HG02973 (cell line): ENCODE results near the gene NRXN3.

Source experiments
- ATAC-seq: cut with Tn5 transposase; IDR thresholded peaks from one replicate; pipeline ENCODE4 v1.9.1; 2021; ENCODE audit warnings: moderate library complexity; ENCODE audit not compliant: unreplicated experiment

NRXN3 gene

GRCh38 chr14:79421811-79422210 lies 1251.6 kb downstream of the NRXN3 start:
- no peak for ATAC-seq

DNA sequence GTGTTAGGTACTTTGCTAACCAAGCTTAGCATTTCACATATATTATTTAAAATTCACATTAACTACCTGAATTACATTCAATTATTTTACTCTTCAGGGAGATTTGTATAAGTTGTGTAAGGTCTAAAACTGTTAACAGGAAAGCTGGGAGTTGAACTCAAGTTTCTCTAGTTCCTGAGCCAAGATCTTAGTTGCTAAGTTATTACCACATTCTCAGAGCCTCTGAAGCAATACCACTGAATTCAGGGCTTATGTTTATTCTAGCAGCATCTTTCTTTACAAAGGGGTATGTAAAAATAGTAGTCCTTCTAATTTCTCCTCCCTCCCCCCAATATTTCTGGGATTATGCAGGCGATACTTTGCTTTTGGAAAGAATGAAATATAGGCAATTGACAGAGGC lies 1254.3 kb downstream of the NRXN3 start:
- no peak for ATAC-seq

GRCh38 chr14:79426103-79426755 lies 1256.1 kb downstream of the NRXN3 start:
- ATAC-seq: no peak

DNA sequence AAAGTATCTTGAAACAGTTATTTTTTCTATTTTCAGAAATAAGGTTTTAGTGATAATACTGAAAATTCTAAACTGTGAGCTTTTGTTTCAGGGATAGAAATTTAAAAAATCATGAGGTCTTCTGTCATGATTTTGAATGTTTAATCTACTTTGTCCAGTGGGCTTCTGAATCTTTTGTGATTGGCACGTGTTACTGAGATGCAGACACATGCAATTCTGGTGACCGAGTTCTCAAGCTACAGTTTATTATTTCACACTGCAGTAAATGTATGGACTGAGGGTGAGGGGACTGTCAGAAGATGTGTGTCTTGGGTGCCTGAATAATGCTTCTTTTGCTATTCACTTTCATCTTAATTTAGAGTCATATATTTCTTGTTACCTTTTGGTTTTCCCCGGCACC lies 1262.5 kb downstream of the NRXN3 start:
- no peak for ATAC-seq

GRCh38 chr14:79436335-79436734 lies 1266.2 kb downstream of the NRXN3 start:
- no peak for ATAC-seq

DNA sequence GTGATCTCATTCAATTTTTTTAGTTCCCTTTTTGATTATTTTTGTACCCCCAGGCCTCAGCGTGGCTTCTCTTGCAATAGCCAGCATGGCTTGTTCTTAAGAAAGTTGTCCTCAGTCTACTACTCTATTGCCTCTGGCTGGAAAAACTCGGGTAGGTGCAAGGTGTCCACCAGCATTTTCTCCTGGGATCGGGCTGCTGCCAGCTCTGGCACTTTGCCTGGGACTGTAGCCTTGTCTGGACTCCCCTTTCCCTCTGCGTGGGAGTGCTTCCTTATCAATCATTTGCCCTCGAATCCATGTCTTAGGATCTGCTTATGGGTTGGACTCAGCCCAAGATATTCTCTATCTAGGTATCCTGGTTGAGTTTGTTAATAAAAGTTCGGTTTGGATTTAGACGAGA lies 1267.8 kb downstream of the NRXN3 start:
- no peak for ATAC-seq

DNA sequence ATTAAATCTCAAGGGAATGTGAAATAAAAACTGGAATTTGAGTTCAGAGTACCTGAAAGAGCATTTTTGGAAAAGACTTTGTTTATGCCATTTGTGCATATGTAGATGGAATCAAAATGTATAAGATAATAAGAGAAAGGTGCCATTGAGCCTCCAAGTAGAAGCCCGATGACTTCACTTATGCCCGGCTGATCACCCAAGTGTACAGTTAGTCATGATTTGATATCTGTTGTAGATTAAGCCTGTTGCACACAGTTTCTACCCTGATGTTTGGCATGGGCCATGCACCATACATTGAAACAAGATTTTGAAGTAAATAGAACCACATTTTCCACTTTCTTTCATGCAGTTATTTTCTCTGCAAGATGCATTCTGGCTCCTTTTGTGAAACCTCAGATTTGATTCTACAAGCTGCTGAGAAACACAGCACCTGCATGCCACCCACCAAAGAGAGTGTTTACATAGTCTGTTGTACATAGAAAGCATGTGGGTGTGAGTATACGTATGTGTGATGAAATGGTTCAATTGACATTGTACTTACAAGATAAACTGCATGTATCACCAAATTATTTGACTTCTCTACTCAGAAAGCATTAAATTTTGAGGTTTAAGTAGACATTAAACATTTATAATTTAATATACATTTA lies 1268.6 kb downstream of the NRXN3 start:
- ATAC-seq: no peak

DNA sequence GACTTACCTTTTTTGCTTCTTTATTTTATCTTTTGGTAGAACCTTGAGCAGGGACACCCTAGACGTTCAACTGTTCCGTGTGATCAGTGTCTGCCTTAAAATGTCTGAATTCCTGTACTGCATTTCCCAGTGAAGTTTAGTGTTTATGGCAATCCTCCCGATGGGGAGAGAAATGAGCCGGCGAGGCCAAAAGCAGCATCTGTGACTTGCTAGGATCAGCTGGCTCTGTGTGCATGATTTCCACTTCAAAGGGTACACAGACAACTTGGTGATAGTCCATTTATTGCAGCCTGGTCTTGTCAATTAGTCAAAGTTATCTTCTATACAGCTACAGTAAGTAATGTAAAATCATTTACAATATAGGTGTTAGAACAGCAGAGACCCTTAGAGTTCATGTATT lies 1272.6 kb downstream of the NRXN3 start:
- ATAC-seq: no peak

GRCh38 chr14:79443602-79444001 lies 1273.4 kb downstream of the NRXN3 start:
- ATAC-seq: no peak

- ATAC-seq: no peak
Observed at GRCh38 chr14:79448960-79449359, 1278.8 kb downstream of the NRXN3 start.

DNA sequence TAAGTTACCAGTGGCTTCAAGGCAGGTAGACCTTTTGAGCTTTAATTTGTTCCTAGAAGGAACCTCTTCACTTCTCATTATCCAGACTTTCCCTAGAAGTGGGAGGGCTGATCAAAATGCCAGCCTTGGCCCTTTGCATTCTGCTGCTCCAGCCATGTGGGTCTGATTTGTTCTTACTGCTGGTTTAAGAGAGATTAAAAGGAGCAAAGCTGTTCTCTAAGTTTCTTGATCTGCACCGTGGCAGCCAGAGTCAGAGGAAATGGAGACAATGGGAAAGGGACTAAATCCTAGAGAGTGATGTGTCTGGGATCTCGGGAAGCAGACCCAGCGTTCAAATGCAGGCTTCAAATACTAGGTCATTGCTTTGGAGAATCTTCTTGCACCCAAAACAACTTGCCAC lies 1281.4 kb downstream of the NRXN3 start:
- no peak for ATAC-seq

- no peak for ATAC-seq
Observed at GRCh38 chr14:79453276-79453675, 1283.1 kb downstream of the NRXN3 start.

DNA sequence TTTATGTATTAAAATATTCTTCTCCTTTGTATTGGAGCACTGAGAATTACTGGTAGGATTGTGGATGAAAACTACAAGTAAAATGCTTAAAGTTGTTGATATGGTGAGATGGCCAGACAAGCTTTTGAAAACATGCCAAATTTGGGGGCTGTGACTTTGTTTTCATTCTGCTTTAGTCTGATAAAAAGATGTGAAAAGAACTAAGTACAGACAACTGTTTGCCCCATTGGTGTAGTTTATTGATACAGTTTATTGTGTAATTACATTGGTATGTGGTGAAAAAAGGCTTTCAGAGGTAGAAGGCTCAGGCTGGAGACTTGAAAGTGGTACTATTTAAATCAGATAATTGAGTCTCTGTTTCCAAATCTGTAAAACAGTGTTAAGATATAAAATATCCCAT lies 1294.3 kb downstream of the NRXN3 start:
- ATAC-seq: no peak

- ATAC-seq: no peak
Observed at GRCh38 chr14:79465651-79466050, 1295.5 kb downstream of the NRXN3 start.

GRCh38 chr14:79466938-79467527 lies 1296.9 kb downstream of the NRXN3 start:
- ATAC-seq: no peak

DNA sequence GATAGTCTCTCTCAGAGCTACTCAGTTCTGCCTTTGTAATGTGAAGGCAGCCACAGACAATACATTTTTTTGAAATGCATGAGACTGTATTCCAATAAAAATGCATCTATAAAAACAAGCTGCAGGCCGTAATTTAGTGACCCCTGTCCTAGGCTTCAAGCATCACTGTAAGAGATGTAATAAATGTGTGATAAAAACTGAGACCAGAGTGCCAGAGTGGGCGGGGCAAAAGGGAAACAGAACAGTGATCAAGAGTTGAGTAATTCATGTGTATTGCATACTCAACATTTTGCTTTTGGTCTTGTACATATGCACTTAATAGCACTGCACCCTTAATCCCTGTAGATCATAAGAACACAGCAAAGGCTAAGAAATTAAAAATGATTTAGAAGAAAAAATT lies 1297.7 kb downstream of the NRXN3 start:
- ATAC-seq: no peak

- no peak for ATAC-seq
Observed at GRCh38 chr14:79468486-79468885, 1298.3 kb downstream of the NRXN3 start.

- ATAC-seq: no peak
Observed at GRCh38 chr14:79473651-79474050, 1303.5 kb downstream of the NRXN3 start.

GRCh38 chr14:79475887-79476532 lies 1305.8 kb downstream of the NRXN3 start:
- no peak for ATAC-seq

- ATAC-seq: no peak
Observed at GRCh38 chr14:79476552-79476951, 1306.4 kb downstream of the NRXN3 start.

DNA sequence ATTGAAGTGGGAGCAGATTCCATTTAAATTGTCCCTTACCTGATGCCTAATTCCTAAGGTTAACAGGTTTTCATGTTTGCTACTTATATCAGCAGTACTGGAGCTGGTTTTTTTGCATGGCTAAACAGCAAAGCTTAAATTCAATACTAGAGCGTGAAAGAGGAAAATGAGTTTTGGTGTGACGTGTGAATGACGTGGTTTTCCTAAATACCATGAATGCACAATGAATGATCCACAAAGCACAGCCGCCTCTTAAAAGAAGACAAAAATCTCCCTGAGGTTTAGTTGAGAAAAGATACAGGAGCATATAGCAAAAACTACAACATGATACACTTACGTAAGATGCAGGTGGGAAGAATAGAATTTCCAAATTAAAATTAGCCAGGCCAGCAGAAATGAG lies 1310.0 kb downstream of the NRXN3 start:
- ATAC-seq: no peak

DNA sequence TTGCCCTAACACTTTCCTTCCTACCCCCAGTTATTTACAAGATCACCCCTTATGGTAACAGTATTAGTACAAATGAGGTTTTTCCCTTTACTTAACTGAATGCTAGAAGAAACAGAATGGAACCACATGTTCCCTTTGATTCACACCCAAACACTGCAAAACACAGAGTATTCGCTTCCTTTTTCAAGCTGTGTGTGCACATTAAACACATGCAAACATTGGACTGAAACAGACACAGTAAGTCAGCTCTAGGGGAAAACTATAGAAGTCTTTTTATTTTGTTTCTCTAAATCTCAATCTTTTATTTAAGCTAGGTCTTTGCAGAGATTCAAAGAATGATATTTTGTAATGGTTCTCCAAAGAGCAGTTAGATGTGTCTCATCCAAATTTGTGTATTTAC lies 1312.7 kb downstream of the NRXN3 start:
- no peak for ATAC-seq
